HG03060 (cell line): ENCODE measurements around the gene LAIR2.
"Not testable (repeated sequence)": the region's sequence is repeated elsewhere in the genome, so short reads cannot be mapped to it uniquely, and the experiment has no call there.

Source experiments
- ATAC-seq: cut with Tn5 transposase; IDR thresholded peaks from one replicate; pipeline ENCODE4 v1.9.1; 2021; ENCODE audit warnings: low read depth, moderate number of reproducible peaks; ENCODE audit not compliant: unreplicated experiment

The LAIR2 gene

DNA sequence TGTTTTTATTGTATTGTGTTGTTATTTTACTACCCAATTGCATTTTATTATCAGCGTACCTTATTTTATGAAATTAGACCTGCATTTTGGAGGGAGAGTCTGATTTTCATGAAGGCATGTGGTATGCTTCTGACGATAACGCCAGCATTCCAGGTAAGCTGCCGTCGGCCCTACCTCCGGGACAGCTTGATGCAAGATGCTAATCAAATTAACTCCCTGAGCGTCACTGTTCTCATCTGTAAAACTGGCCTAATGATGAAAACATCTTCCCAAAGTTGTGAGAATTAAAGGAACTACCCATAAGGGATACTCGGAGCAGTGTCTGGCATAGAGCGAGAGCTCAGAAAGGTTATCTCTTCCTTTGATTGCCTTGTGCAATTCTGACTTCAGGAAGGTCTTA lies 12.9 kb upstream of the LAIR2 start:
- ATAC-seq: no peak

DNA sequence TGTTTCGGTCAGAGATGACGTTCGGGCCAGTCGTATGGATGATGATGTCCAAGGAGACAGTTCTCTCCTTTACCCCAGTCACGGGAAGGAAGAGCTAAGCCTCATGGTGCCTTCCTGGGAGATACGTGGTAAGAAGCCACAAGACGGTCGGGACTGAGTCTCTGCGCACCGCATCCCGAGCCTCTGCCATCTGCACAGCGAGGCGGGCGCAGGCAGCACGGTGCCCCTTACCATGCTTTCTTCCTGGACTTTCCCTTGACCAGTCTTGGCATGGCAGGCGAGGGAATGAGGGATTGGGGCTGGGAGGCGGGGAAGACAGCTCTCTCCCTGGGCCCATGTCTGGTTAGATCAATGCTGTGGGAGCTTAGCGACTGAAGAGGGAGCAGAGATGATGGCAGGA lies 10.1 kb upstream of the LAIR2 start:
- ATAC-seq: no peak

DNA sequence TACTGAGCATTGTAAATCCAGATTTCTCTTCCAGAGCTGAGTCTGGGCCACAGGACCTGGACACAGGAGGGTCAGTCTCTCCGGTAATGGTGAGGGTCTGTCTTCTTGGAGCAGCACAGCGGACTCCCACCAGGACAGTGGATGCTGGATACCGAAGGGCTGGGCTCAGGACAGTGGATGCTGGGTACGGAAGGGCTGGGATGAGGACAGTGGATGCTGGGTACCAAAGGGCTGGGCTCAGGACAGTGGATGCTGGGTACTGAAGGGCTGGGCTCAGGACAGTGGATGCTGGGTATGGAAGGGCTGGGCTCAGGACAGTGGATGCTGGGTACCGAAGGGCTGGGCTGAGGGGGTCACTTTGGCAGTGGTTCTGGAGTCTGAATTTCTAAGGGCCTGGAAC lies 9.6 kb upstream of the LAIR2 start:
- ATAC-seq: not testable (repeated sequence)

DNA sequence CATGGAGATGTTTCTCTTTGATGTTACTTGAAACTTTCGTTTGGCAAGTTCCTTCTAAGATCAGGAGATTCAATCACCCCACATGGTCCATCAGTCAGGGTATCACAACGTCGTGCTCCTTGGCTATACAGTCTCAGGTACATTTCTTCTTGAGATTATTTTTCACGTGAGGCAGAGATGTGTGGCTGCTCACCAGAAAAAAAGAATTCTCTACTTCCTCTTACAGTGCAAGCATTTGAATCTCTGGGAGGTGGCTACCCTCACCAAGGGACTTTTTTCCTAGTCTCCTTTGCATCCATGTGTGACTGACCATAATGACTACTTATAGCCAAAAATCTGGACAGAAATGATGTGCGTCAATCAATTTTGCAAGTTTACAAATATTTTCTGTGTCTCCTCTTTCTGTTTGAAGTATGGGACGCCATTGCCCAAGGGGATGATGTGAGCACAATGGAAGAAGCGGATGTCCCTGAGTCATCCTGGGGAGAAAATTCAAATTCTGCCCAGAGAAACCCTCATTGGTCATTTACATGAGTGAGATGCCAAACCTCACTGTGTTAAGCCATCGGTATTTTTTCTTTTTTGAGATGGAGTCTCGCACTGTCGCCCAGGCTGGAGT lies 8.6 kb upstream of the LAIR2 start:
- no peak for ATAC-seq

DNA sequence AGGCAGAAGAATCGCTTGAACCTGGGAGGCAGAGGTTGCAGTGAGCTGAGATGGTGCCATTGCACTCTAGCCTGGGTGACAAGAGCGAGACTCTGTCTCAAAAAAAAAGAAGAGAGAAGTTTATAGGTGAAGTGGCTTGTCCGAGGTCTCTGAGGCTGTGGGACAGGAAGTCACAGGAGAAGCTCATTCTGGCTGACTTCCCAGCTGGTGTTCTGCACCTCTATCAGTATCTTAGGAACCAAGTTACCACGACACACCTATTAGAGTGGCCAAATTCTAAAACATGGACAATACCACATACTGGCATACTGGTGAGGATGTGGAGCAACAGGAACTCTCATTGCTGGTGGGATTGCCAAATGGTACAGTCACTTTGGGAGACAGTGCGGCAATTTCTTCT lies 7.3 kb upstream of the LAIR2 start:
- not testable (repeated sequence) for ATAC-seq

DNA sequence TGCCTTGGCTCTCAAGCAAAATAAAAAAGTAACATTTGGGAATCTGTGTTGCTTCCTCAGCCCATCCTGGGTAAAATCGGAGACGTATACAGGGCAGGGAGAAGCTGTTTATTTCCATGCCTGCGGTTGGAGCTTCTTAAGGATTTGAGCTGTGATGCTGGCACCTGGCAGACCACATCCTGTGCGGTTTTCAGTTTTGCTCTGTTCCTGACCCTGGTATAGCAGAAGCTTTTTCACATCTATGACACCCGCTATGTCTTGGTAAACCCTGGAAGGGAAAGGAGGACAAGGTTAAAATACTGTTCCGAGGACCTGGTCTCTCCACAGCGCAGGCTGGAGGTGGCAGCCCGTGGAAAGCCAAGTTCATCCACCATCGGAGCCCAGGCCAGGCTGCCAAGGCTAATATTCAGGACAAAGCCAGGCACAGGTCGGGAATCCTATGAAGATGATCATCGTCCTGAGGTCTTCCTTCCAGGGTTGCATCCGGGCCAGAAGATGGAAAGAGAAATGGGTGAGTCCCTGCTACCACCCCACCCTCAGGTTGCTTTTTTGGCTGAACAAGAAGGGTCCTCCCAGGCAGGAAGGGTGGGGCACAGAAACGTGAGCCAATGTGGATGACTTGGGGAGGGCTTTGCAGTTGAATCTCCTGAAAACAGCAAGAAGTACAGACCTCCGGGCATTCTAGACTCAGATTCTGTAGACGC lies 4.7 kb upstream of the LAIR2 start:
- not testable (repeated sequence) for ATAC-seq

DNA sequence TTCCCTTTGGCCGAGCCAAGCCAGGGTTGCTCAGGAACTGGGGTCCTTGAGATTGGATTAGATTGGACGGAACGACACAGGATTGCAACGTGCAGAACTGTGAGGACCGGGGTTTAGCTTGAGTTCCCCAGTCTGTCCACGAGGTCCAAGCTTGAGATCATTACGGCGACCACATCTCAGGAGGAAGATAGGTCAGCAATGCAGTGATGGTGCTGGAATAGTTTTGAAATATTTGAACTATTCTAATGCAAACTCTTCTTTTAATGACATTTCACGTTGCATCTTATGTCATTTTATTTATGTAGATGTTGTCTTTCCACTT lies 4.2 kb upstream of the LAIR2 start:
- not testable (repeated sequence) for ATAC-seq

DNA sequence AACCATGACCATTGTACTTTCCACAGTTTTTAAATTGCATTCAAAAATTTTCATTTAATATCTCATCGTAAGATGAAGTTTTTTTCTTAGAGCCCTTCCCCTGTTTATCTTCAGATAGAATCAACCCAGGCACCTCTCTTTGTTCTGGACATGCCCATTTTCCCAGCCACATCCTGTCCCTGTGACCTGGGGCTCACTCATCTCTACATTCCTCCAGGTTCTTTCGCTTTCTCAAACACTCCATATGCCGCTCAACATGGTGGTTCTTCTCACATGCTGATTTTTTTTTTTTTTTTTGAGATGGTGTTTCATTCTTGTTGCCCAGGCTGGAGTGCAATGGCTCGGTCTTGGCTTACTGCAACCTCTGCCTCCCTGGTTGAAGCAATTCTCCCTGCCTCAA lies 2.9 kb downstream of the LAIR2 start:
- not testable (repeated sequence) for ATAC-seq

DNA sequence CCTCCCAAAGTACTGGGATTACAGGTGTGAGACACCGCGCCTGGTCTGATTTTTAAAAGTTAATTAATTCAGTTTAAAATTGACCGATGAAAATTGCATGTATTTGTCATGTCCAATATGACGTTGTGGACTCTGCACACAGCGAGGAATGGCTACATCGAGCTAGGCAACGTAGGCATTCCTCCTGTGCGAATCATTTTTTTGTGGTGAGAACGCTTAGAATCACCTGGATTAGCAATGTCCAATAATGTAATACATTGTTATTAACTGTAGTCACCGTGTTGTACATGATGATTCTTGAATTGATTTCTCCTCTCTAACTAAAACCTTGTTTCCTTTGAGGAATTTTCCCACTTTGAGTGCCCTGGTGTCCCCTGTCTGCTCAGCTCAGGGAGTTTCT lies 3.4 kb downstream of the LAIR2 start:
- ATAC-seq: no peak

DNA sequence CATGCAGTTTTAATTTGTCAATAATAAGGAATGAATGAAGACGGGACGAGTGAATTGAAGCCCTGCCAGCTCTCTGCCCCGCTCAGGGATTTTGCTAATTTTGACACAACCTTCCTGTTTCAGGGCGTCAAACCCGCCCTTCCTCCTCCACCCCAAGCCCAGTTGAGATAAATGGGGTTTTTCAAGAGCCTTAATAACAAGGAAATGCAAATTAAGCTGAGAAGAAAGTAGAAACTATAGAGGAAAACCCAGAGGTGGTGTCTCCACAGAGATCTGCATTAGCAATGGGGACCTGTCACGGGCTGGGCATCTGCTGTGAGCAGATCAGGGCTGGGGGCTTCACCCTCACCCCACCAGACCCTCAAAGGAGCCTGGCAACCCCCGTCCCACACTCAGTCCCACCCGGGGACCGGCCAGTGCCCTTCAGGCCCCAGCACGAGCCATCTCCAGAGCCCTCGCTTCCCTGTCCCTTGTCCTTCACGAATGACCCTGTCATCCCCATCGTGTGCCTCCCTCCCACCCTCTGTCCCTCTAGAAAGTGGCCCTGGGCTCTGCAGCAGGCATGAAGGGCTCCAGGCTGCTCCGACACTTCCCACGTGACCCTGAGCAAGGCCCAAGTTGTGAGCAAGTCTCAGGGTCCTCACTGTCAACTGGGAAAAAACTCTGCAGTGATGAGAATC lies 4.5 kb downstream of the LAIR2 start:
- not testable (repeated sequence) for ATAC-seq

DNA sequence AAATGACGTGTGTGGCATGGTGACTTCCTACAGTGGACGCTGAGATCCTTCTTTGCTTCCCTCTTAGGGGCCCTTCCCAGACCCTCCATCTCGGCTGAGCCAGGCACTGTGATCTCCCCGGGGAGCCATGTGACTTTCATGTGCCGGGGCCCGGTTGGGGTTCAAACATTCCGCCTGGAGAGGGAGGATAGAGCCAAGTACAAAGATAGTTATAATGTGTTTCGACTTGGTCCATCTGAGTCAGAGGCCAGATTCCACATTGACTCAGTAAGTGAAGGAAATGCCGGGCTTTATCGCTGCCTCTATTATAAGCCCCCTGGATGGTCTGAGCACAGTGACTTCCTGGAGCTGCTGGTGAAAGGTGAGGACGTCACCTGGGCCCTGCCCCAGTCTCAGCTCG lies 5.2 kb downstream of the LAIR2 start:
- ATAC-seq: no peak

DNA sequence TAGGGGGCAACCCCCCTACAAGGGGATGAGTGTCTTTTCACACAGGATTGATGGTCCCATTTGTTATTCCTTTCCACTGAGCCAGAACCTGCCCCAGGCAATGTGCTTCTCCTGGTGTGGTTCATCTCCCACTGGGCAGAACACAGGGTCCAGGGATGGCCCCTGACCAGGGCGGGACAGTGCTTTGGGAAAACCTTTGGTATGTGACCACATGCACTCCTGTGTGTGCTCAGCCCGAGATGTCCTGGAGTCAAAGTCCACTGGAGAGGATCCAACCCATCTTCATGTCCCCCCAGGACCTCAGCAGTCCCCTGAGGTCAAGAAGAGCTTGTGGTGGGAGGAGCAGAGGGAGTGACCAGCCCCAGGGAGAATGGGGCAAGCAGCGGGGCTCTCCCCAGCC lies 5.9 kb downstream of the LAIR2 start:
- not testable (repeated sequence) for ATAC-seq

DNA sequence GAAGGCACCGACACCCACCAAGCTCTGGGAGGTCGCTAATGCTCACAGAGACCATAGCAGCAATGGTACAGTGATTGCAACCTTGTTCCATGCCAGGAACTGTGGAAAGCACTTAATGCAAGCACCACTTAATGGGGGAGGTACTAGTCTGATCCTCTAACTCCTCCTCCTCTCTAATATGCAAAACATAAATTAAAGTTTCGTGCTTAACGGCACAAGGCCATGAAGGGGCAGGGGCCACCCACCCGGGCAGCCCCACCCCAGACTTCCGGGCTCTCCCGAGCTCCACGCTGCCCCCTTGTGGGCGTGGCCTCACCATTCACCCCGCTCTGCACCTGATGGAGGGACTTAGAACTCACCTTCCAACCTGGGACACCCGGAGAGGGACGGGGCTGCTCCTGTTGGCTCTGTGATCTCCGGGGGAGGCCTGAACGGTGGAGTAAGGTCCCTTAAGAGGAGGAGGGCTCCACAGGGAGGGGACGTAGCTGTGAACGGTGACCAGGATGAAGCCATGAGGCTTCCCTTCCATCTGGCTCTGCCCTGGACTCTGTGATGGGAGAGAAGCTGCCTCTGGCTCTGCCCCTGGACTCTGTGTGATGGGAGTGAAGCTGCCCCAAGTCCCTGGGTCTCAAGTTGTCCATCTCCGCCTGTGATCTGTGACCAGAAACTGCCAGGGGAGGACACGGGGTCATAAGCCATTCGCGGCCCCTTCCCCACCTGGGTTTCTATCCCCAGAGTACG lies 6.7 kb downstream of the LAIR2 start:
- ATAC-seq: not testable (repeated sequence)

DNA sequence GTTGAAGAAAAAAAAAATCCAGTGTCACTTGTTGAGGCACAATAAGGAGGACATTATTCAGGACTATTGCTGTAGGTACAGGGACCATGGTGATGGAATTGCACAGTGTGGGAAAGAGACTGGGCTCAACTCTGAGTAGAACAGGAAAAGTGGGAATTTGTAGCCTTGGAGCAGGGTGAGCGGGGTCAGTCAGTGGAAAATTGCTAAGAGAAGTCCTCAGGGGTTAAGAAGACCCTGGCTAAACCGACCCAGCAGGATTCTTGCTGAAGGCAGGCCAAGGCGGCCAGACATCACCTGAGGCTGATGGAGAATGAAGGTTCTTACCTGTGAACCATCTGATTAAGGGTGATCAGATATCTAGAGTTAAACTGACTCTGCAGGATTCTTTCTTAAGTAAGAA lies 12.5 kb downstream of the LAIR2 start:
- no peak for ATAC-seq

DNA sequence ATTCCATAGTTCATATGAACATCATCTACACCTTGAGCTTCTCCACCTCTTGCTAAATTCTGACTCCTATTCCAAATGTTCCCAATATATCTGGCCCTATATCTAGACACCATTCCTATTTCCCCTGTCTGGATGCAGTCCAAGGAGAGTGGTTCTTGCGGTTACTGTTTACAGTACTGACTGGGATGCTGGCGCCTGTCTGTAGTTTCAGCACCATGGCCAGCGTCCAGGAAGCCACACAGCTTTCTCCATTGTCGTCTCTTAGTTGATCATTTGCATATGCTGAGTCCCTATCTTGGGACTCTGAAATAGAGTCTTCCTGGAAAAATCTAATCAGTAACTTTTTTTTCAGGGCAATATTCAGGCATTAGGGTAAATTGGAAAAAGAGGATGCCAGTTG lies 14.9 kb downstream of the LAIR2 start:
- ATAC-seq: no peak

DNA sequence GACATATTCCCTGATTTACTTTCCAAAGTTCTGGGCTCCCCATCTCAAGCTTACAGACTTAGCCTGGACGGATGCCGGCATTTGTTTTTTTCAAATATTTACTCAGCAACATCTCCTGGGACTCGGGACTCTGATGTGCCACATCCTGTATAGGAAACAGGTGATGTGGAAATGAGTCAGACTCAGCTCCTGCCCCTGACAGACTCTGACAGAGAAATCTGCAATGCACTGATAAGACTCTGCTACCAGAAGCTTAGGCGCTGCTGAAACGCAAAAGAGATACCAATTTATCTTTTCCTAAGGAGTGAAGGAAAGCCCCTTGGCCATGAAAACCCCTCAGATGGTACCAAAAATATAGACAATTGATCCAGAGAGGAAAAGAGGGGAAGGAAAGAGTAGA lies 16.2 kb downstream of the LAIR2 start:
- no peak for ATAC-seq

DNA sequence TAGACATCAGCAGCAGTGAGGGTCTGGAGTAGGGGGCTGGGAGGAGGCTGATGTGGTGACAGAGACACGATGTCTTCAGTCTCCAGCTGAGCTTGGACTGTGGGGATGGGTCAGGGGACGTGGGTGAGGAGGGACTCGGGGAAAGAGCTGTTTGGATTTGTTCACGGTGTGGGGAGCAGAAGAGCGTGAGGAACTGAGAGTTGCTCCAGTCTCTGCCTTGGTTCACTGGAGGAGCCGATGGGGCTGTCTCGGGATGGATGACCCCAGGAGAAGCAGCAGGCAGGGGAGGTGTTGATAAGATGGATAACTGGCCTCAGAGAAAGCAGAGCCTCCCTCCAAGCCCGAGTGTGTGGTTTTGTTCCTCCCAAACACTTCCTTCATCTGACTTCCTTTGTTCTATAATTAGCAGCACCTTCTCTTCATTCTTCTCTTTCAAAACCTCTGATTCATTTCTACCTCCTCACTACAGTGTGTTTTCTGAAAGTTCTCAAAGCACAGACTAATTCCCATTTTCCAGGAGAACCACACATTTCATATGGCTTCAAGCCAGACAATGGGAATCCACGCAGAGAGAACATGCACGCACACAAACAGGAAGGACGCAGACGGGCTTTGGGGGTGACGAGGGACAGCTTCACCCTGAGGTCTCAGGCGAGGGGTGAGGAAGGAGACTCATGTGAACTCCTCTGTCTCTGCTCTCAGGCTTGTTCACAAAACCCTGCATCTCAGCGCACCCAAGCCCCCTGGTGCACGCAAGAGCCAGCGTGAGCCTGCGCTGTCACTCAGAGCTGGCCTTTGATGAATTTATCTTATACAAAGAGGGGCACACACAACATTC lies 18.6 kb downstream of the LAIR2 start:
- no peak for ATAC-seq

DNA sequence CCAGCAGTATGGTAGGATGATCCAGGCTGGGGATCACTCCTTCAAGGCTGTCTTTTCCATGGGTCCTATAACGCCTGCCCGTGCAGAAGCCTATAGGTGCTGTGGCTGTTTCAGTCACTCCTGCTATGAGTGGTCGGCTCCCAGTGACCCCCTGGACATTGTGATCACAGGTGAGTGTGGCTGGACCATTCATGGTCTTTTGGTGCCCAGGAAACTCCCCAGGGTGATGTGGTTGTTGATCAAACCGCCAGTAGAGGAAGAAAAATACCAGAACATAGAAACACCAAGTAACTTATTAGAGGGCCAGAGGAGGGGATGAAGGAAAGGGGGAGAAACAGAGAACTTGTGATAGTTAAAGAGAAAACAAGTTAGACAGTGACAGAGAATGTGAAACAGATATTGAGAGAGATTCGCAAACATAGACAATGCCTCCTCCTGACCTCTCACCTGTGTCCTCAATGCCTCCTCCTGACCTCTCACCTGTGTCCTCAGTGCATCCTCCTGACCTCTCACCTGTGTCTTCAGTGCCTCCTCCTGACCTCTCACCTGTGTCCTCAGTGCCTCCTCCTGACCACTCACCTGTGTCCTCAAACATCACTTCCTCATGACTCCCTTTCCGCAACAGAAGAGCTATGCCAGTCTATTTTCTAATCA lies 19.4 kb downstream of the LAIR2 start:
- ATAC-seq: no peak

DNA sequence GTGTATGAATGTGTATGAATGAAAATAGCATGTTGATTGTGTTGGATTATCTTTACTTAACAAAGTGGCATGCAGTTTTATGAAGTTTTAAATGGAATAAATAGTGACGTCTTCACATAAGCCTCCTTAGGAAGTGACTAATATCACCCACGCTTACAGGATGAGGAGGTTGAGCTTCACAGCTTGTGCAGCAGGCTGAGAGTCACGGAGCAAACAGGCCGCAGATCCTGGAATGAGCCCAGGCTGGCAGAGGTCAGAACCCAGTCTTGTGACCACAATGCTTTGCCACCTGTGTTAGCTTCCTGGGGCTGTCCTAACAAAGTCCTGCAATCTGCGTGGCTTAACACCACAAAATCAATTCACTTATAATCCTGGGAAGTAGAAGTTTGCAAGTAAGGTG lies 20.8 kb downstream of the LAIR2 start:
- ATAC-seq: no peak

DNA sequence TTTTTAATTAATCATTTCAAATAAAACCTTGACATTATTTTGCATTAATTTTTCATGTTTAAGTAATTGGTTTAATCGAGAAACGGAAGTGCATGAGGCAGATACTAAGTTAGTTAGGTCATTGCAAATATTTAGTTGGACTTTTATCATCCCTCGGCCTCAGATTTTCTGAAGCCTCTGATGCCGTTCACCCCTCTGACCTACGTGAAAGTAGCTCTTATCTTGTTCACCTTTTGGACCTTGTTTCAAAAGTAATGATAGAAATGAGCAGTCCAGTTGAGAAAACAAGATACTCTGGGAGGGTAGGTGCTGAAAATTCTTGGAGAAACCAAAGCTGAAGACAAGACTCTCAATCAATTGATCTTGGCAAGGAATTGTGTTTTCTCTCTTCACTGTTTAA lies 23.0 kb downstream of the LAIR2 start:
- no peak for ATAC-seq
